ENCODE results near the gene ADAMTSL2.

Gene ADAMTSL2

GRCh38 chr9:133534346-133535291 lies at the start of gene ADAMTSL2:
Gene ADAMTSL2 (plus strand): TSS chr9:133534704. CDS start chr9:133536713, 2,009 bp downstream.
- no peak for TF ChIP-seq FOXM1 (IDR thresholded peaks at IDR 0.05; ENCODE audit: borderline replicate concordance, low read depth)
- TF ChIP-seq ZBTB7A (IDR thresholded peaks at IDR 0.05; ENCODE audit: low read depth) = no peak
- no peak for TF ChIP-seq TAF1 (IDR thresholded peaks at IDR 0.05; ENCODE audit: low read depth)
- TF ChIP-seq, protein P1, sequence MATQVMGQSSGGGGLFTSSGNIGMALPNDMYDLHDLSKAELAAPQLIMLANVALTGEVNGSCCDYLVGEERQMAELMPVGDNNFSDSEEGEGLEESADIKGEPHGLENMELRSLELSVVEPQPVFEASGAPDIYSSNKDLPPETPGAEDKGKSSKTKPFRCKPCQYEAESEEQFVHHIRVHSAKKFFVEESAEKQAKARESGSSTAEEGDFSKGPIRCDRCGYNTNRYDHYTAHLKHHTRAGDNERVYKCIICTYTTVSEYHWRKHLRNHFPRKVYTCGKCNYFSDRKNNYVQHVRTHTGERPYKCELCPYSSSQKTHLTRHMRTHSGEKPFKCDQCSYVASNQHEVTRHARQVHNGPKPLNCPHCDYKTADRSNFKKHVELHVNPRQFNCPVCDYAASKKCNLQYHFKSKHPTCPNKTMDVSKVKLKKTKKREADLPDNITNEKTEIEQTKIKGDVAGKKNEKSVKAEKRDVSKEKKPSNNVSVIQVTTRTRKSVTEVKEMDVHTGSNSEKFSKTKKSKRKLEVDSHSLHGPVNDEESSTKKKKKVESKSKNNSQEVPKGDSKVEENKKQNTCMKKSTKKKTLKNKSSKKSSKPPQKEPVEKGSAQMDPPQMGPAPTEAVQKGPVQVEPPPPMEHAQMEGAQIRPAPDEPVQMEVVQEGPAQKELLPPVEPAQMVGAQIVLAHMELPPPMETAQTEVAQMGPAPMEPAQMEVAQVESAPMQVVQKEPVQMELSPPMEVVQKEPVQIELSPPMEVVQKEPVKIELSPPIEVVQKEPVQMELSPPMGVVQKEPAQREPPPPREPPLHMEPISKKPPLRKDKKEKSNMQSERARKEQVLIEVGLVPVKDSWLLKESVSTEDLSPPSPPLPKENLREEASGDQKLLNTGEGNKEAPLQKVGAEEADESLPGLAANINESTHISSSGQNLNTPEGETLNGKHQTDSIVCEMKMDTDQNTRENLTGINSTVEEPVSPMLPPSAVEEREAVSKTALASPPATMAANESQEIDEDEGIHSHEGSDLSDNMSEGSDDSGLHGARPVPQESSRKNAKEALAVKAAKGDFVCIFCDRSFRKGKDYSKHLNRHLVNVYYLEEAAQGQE (IDR thresholded peaks at IDR 0.05; ENCODE audit: low read depth) = no peak
- TF ChIP-seq NFIC (IDR thresholded peaks at IDR 0.05) = no peak; the same call in 1 of the 2 replicates

DNA sequence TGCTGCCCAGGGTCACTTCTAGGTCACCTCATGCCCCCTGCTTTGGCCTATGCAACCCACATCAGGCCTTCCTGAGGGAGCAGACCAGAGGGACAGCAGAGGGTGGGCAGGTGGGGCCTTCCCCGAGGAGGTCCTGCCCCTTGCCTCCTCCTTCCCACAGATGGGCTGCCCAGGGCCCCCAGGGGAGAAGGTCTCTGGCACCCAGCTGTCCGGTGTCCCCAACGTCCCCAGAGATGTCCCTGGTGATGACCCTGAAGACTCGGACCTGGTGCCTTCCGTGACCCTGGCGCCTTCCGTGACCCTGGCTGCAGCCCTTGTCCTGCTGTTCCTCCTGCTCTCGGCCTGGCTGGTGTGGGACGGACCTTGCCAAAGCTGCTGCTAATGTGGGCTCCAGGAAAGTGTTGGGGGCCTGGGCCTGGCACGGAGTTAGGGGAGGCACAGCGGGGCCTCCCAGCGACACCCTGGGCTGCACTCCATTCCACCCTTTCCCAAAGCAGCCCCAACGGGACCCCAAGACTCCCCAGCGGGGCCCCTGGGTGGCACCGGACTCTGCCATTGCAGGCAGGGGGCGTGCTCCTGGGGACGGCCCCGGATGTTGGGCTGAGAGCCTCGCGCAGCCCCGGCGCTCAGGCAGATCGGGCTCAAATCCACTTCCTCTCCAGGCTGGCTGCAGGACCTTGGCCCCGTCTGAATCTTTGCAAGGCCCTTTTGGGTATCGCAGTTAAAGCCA lies 48.8 kb upstream of the ADAMTSL2 start:
- TF ChIP-seq, protein P1 (IDR thresholded peaks at IDR 0.05; ENCODE audit: low read depth) = no peak
- no peak for TF ChIP-seq TEAD4 (IDR thresholded peaks at IDR 0.05)
- no peak for TF ChIP-seq NFIC (IDR thresholded peaks at IDR 0.05)
- no peak for TF ChIP-seq YY1 (IDR thresholded peaks at IDR 0.05; ENCODE audit: low read depth)
- no peak for TF ChIP-seq TCF12 (IDR thresholded peaks at IDR 0.05; ENCODE audit: low read depth)
- TF ChIP-seq CEBPB (IDR thresholded peaks at IDR 0.05) = no peak
- TF ChIP-seq, protein P2, sequence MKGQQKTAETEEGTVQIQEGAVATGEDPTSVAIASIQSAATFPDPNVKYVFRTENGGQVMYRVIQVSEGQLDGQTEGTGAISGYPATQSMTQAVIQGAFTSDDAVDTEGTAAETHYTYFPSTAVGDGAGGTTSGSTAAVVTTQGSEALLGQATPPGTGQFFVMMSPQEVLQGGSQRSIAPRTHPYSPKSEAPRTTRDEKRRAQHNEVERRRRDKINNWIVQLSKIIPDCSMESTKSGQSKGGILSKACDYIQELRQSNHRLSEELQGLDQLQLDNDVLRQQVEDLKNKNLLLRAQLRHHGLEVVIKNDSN (IDR thresholded peaks at IDR 0.05) = no peak
- no peak for TF ChIP-seq EP300 (IDR thresholded peaks at IDR 0.05; ENCODE audit: borderline replicate concordance)
- no peak for TF ChIP-seq CREB1 (IDR thresholded peaks at IDR 0.05; ENCODE audit: low read depth)

- TF ChIP-seq EP300 (IDR thresholded peaks at IDR 0.05; ENCODE audit: borderline replicate concordance) (no peak), RAD21 (IDR thresholded peaks at IDR 0.05; ENCODE audit: low read depth) (no peak), CREB1 (IDR thresholded peaks at IDR 0.05; ENCODE audit: low read depth) (no peak), YY1 (IDR thresholded peaks at IDR 0.05; ENCODE audit: low read depth) (no peak), TEAD4 (IDR thresholded peaks at IDR 0.05) (no peak), MAX (IDR thresholded peaks at IDR 0.05) (no peak), NFIC (IDR thresholded peaks at IDR 0.05) (no peak), ZBTB7A (IDR thresholded peaks at IDR 0.05; ENCODE audit: low read depth) (no peak), EGR1 (IDR thresholded peaks at IDR 0.05) (no peak), TAF1 (IDR thresholded peaks at IDR 0.05; ENCODE audit: low read depth) (no peak), TCF12 (IDR thresholded peaks at IDR 0.05; ENCODE audit: low read depth) (no peak), FOXM1 (IDR thresholded peaks at IDR 0.05; ENCODE audit: borderline replicate concordance, low read depth) (no peak)
- TF ChIP-seq, protein P1 (IDR thresholded peaks at IDR 0.05; ENCODE audit: low read depth) = no peak
- TF ChIP-seq, protein P2 (IDR thresholded peaks at IDR 0.05) = no peak
These were observed 47.2 kb upstream of the ADAMTSL2 start for GRCh38 chr9:133487331-133487725.

- TF ChIP-seq CEBPB (IDR thresholded peaks at IDR 0.05) (no peak), ZBTB7A (IDR thresholded peaks at IDR 0.05; ENCODE audit: low read depth) (no peak), EP300 (IDR thresholded peaks at IDR 0.05; ENCODE audit: borderline replicate concordance) (no peak), FOXM1 (IDR thresholded peaks at IDR 0.05; ENCODE audit: borderline replicate concordance, low read depth) (no peak), CREB1 (IDR thresholded peaks at IDR 0.05; ENCODE audit: low read depth) (no peak), TCF12 (IDR thresholded peaks at IDR 0.05; ENCODE audit: low read depth) (no peak), TAF1 (IDR thresholded peaks at IDR 0.05; ENCODE audit: low read depth) (no peak)
- TF ChIP-seq, protein P1 (IDR thresholded peaks at IDR 0.05; ENCODE audit: low read depth) = no peak
These were observed 45.7 kb upstream of the ADAMTSL2 start for GRCh38 chr9:133488686-133489252.
